Transverse colon (tissue), 4 donors: ENCODE data around the gene S100A9. TPM values are rescaled to one million over a fixed set of nuclear protein-coding genes. Genes with fewer than 3 reads are reported as not detected.

Source experiments
- DNase-seq: peaks from one replicate; pipeline ENCODE4 v3.0.0-alpha.2; 2019
- H3K27ac ChIP-seq, 4 donors: fragments of 200-600 bp; sonication (generic); 2 replicates each; pipeline ENCODE4 v1.5.1; 2016 to 2018; ENCODE audit warnings: inconsistent platforms in 4 of 4
- H3K27me3 ChIP-seq: fragments of 200-600 bp; sonication (generic); 2 replicates; pipeline ENCODE4 v1.5.1; 2017; ENCODE audit warnings: inconsistent platforms
- H3K36me3 ChIP-seq, 4 donors: fragments of 200-600 bp; sonication (generic); 2 replicates each; pipeline ENCODE4 v1.5.1; 2017 to 2019; ENCODE audit warnings: inconsistent platforms in 4 of 4
- H3K4me1 ChIP-seq, 4 donors: fragments of 200-600 bp; sonication (generic); 2 replicates each; pipeline ENCODE4 v1.5.1; 2017 to 2020; ENCODE audit warnings: inconsistent platforms in 4 of 4
- H3K4me3 ChIP-seq, 4 donors: fragments of 200-600 bp; sonication (generic); 1 replicate in 1 of 4; 2 replicates in 3 of 4; pipeline versions ENCODE4 v1.5.1 to v1.6.1; 2017 to 2019; ENCODE audit warnings: inconsistent platforms in 4 of 4
- H3K9me3 ChIP-seq, 2 donors: fragments of 200-600 bp; sonication (generic); 2 replicates each; pipeline ENCODE4 v1.5.1; 2017 to 2019; ENCODE audit warnings: inconsistent platforms in 2 of 2
- CTCF ChIP-seq, 5 experiments: fragments of 200-600 bp in 3 of 5; fragments of 450-650 bp in 2 of 5; sonication (generic) in 3 of 5; IDR thresholded peaks; 1 replicate in 2 of 5; 2 replicates in 3 of 5; pipeline ENCODE4 v1.5.1; 2016 to 2017; ENCODE audit warnings: antibody characterized with exemption in 5 of 5, inconsistent platforms in 3 of 5, mild to moderate bottlenecking in 2 of 5, moderate library complexity in 1 of 5
- EP300 ChIP-seq: sonication (generic); formaldehyde crosslinking; IDR thresholded peaks from one replicate; pipeline ENCODE4 v1.6.1; 2017; ENCODE audit warnings: antibody characterized with exemption, low read depth
- POLR2A ChIP-seq: fragments of 450-650 bp; IDR thresholded peaks from one replicate; pipeline ENCODE4 v1.6.1; 2016; ENCODE audit warnings: antibody characterized with exemption, mild to moderate bottlenecking, moderate library complexity
- POLR2AphosphoS5 ChIP-seq, 3 donors: sonication (generic); formaldehyde crosslinking; IDR thresholded peaks; one replicate each; pipeline ENCODE4 v1.6.1; 2016; ENCODE audit warnings: antibody characterized with exemption in 3 of 3
- WGBS, 2 donors: methylation state at CpG; one replicate each; pipeline ENCODE4 v1.1.5; 2018; ENCODE audit warnings: low coverage in 1 of 2; 5-methylcytosine and 5-hydroxymethylcytosine counted together
- in situ Hi-C, 4 donors: fragments of 200-750 bp; cut with MboI; loops; one replicate each; pipeline versions ENCODE4 v1.15.0 to v1.15.1; 2017; ENCODE audit warnings: low sequenced_read_pairs in 3 of 4, low pct_ligation_motif_present in 1 of 4, low pct_unique_long_range_greater_than_20kb in 1 of 4
- intact Hi-C: fragments of 100-400 bp; cut with DNase I; formaldehyde crosslinking; loops from one replicate; pipeline ENCODE4 v1.15.1; 2023; ENCODE audit warnings: low total_unique reads
- total RNA-seq, 4 donors: library from RNA; depleted of rRNA; stranded (reverse); fragments of >200 nt; gene quantifications; one replicate each; pipeline ENCODE4 v1.1.0, GENCODE V29; 2016

The S100A9 gene
- total RNA-seq, 4 donors from 2014 or later, result 24.0 to 99.0 (median 34.3) TPM

GRCh38 chr1:153339802-153340201, 17.9 kb upstream of the S100A9 start:
- H3K4me1 ChIP-seq, result no peaks in the 10 kb centered on the region
- WGBS, 2 donors, result 63 to 92% methylated on average over 4 to 6 of the region's 6 CpGs
- intact Hi-C loops, result no loop called here
- no peak overlapping the region for H3K27ac ChIP-seq
- DNase-seq, result no peak
- in situ Hi-C loops, result no loop called here
- H3K4me3 ChIP-seq, result no peak overlapping the region
- H3K36me3 ChIP-seq, result no peaks in the 10 kb centered on the region
- H3K27me3 ChIP-seq, result no peaks in the 10 kb centered on the region
- H3K9me3 ChIP-seq, result no peaks in the 10 kb centered on the region
- TF ChIP-seq POLR2A, result no peak
- TF ChIP-seq EP300, result no peak
- no peak for TF ChIP-seq POLR2AphosphoS5 (IDR thresholded peaks at IDR 0.05)
- no peak for TF ChIP-seq CTCF (IDR thresholded peaks at IDR 0.05)

- TF ChIP-seq EP300 (no peak), POLR2A (no peak), CTCF (IDR thresholded peaks at IDR 0.05) (no peak), POLR2AphosphoS5 (IDR thresholded peaks at IDR 0.05) (no peak)
- no peak for DNase-seq
- Histone ChIP-seq H3K4me1 (no peaks in the 10 kb centered on the region), H3K27ac (no peak overlapping the region), H3K27me3 (no peaks in the 10 kb centered on the region), H3K36me3 (no peaks in the 10 kb centered on the region), H3K9me3 (no peaks in the 10 kb centered on the region), H3K4me3 (no peak overlapping the region)
- in situ Hi-C loops, result no loop called here
- intact Hi-C loops, result no loop called here
- WGBS, 2 donors, result 95% methylated on average over 10 of the region's 10 CpGs; no CpG with 5 or more reads in 1 of the 2 donors
Measured at GRCh38 chr1:153340356-153340755, 17.3 kb upstream of the S100A9 start.

- Histone ChIP-seq H3K27me3 (no peaks in the 10 kb centered on the region), H3K27ac (no peak overlapping the region), H3K9me3 (no peaks in the 10 kb centered on the region), H3K4me1 (no peaks in the 10 kb centered on the region), H3K4me3 (no peak overlapping the region), H3K36me3 (no peaks in the 10 kb centered on the region)
- in situ Hi-C loops (no loop called here), intact Hi-C loops (no loop called here)
- TF ChIP-seq CTCF (IDR thresholded peaks at IDR 0.05) (no peak), POLR2AphosphoS5 (IDR thresholded peaks at IDR 0.05) (no peak), EP300 (no peak), POLR2A (no peak)
- DNase-seq, result no peak
- WGBS, 2 donors, result 96 to 100% methylated on average over 1 to 4 of the region's 4 CpGs
Measured at GRCh38 chr1:153341431-153341934, 16.2 kb upstream of the S100A9 start.

GRCh38 chr1:153342178-153342577, 15.5 kb upstream of the S100A9 start:
- intact Hi-C loops, result no loop called here
- whole genome bisulfite sequencing, 2 donors, result 65 to 81% methylated on average over 3 of the region's 3 CpGs
- in situ Hi-C loops, result no loop called here

More at GRCh38 chr1:153342178-153342577, 15.5 kb upstream of the S100A9 start:
- H3K4me1 ChIP-seq, result no peaks in the 10 kb centered on the region
- H3K27me3 ChIP-seq, result no peaks in the 10 kb centered on the region
- H3K27ac ChIP-seq, result no peak overlapping the region
- H3K36me3 ChIP-seq, result no peaks in the 10 kb centered on the region
- TF ChIP-seq POLR2AphosphoS5 (IDR thresholded peaks at IDR 0.05), result no peak
- TF ChIP-seq EP300, result no peak
- no peak for TF ChIP-seq POLR2A
- no peak for TF ChIP-seq CTCF (IDR thresholded peaks at IDR 0.05)
- no peak for DNase-seq
- no peaks in the 10 kb centered on the region for H3K9me3 ChIP-seq
- no peak overlapping the region for H3K4me3 ChIP-seq
